ENCODE results near the gene MYL5. TPM values are rescaled to one million over a fixed set of nuclear protein-coding genes. Genes with fewer than 3 reads are reported as not detected.

MYL5 gene
- total and polyA plus RNA-seq, 2 of the 13 experiments (the other 11 are each of a cell fraction or from before 2014, with no cell fraction given) = 6.5 to 16.0 TPM

DNA sequence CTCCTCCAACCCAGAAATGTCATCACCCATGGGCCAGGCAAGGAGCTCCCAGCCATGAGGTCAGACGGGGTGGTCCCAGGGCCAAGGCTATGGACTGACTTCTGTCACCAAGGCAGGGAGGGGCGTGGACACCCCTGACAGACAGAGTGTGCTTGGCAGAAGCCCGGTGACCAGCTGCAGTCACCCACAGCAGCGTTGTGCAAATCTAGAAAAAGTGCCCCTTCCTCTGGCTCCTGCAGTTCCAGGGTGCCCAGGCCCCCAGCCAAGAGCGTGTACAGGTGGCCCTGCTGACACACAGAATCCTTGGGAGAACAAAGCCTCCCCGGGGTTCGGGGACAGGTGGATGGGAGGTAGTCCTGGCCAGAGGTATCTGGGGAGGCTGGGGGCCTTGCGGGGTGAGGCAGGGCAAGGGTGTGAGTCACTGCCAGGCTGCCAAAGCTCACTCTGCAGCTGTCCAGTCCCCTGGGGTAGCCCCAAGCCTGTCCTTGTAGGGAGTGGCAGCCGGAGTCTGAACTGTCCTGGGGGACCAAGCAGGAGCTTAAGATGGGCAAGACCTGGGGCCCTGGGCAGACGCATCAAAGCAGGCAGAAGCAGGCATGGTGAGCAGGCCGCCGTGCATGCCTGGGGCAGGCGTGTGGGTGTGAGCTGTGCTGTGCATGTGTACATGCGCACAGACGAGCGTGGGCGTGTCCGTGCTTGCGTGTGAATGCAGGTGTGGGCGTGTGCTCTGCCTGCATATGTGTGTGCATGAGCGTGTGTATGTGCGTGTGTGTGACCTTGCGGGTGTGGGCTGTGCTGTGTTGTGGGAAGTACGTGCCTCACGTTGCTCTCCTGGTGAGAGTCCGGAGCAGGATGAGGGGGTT, 3.3 kb downstream of the MYL5 start (continued):
- TF ChIP-seq, protein P1, sequence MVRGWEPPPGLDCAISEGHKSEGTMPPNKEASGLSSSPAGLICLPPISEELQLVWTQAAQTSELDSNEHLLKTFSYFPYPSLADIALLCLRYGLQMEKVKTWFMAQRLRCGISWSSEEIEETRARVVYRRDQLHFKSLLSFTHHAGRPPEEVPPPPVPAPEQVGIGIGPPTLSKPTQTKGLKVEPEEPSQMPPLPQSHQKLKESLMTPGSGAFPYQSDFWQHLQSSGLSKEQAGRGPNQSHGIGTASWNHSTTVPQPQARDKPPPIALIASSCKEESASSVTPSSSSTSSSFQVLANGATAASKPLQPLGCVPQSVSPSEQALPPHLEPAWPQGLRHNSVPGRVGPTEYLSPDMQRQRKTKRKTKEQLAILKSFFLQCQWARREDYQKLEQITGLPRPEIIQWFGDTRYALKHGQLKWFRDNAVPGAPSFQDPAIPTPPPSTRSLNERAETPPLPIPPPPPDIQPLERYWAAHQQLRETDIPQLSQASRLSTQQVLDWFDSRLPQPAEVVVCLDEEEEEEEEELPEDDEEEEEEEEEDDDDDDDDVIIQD (CRISPR knock-in tag; IDR thresholded peaks at IDR 0.05; ENCODE audit: low read depth) = no peak
- TF ChIP-seq ZKSCAN1 (IDR thresholded peaks at IDR 0.05; ENCODE audit: low read length) (no peak), ZNF251 (CRISPR knock-in tag; IDR thresholded peaks at IDR 0.05) (no peak), CC2D1A (CRISPR knock-in tag; IDR thresholded peaks at IDR 0.05) (no peak), PCBP1 (IDR thresholded peaks at IDR 0.05; ENCODE audit: borderline replicate concordance, low read depth, low read length) (no peak), XRCC5 (optimal IDR thresholded peaks at IDR 0.05; ENCODE audit: low read length) (no peak), U2AF2 (IDR thresholded peaks at IDR 0.05; ENCODE audit: low read depth, low read length) (no peak), DMAP1 (CRISPR knock-in tag; IDR thresholded peaks at IDR 0.05) (no peak), IRF2 (CRISPR knock-in tag; IDR thresholded peaks at IDR 0.05) (no peak), ZNF616 (CRISPR knock-in tag; IDR thresholded peaks at IDR 0.05; ENCODE audit: low read depth) (no peak), AGO1 (IDR thresholded peaks at IDR 0.05; ENCODE audit: low read depth, low read length, poor library complexity, severe bottlenecking) (peak; percentile 93), ZBTB7B (CRISPR knock-in tag; IDR thresholded peaks at IDR 0.05) (no peak), FOXK2 (IDR thresholded peaks at IDR 0.05) (peak; percentile 44; the same call in 1 of the 2 replicates), ZNF24 (IDR thresholded peaks at IDR 0.05) (no peak), FOXA3 (CRISPR knock-in tag; IDR thresholded peaks at IDR 0.05) (peak; percentile 45; the same call in 1 of the 2 replicates), ZNF761 (CRISPR knock-in tag; conservative IDR thresholded peaks at IDR 0.05) (no peak)
- TF ChIP-seq, protein P2, sequence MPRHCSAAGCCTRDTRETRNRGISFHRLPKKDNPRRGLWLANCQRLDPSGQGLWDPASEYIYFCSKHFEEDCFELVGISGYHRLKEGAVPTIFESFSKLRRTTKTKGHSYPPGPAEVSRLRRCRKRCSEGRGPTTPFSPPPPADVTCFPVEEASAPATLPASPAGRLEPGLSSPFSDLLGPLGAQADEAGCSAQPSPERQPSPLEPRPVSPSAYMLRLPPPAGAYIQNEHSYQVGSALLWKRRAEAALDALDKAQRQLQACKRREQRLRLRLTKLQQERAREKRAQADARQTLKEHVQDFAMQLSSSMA (CRISPR knock-in tag; IDR thresholded peaks at IDR 0.05) = no peak
- TF ChIP-seq, protein P3, sequence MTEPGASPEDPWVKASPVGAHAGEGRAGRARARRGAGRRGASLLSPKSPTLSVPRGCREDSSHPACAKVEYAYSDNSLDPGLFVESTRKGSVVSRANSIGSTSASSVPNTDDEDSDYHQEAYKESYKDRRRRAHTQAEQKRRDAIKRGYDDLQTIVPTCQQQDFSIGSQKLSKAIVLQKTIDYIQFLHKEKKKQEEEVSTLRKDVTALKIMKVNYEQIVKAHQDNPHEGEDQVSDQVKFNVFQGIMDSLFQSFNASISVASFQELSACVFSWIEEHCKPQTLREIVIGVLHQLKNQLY (CRISPR knock-in tag; IDR thresholded peaks at IDR 0.05) = no peak
- TF ChIP-seq, protein P4, sequence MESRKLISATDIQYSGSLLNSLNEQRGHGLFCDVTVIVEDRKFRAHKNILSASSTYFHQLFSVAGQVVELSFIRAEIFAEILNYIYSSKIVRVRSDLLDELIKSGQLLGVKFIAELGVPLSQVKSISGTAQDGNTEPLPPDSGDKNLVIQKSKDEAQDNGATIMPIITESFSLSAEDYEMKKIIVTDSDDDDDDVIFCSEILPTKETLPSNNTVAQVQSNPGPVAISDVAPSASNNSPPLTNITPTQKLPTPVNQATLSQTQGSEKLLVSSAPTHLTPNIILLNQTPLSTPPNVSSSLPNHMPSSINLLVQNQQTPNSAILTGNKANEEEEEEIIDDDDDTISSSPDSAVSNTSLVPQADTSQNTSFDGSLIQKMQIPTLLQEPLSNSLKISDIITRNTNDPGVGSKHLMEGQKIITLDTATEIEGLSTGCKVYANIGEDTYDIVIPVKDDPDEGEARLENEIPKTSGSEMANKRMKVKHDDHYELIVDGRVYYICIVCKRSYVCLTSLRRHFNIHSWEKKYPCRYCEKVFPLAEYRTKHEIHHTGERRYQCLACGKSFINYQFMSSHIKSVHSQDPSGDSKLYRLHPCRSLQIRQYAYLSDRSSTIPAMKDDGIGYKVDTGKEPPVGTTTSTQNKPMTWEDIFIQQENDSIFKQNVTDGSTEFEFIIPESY (CRISPR knock-in tag; IDR thresholded peaks at IDR 0.05) = no peak
